Endothelial cell of hepatic sinusoid (primary cell): ENCODE results near the gene CXorf51B.
"Not testable (repeated sequence)": the region's sequence is repeated elsewhere in the genome, so short reads cannot be mapped to it uniquely, and the experiment has no call there.

Source experiments
- in situ Hi-C: cut with HindIII; loops from 2 replicates; pipeline ENCODE4 v1.10.0; 2017; ENCODE audit warnings: low sequenced_read_pairs

Gene CXorf51B

DNA sequence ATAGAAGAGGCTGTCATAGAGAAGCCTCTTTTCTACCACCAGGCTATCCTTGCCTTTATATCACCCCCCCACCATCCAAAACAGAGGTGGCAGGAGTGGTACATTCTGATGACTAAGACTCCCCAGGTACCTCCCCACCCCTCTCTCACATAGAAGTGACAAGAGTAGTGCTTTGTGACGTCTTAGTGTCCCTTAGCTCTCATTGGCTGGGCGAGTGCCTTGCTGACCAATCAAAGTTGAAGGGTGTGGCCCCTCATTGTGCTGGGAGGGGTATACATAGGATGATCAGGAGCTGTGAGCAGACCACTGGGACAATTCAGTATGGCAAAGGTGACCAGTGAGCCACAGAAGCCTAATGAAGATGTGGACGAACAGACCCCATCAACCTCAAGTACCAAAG, at the start of gene CXorf51B:
TSS of gene CXorf51B (plus strand) at position 301 of the 400 bp plus-strand sequence. CDS start at position 322, 21 bp downstream.
- in situ Hi-C loops: not testable (repeated sequence)

DNA sequence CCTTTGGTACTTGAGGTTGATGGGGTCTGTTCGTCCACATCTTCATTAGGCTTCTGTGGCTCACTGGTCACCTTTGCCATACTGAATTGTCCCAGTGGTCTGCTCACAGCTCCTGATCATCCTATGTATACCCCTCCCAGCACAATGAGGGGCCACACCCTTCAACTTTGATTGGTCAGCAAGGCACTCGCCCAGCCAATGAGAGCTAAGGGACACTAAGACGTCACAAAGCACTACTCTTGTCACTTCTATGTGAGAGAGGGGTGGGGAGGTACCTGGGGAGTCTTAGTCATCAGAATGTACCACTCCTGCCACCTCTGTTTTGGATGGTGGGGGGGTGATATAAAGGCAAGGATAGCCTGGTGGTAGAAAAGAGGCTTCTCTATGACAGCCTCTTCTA, 5.1 kb downstream of the CXorf51B start, which contains the start of gene CXorf51A:
TSS of gene CXorf51A (minus strand) at position 101 of the 400 bp plus-strand sequence. CDS start at position 80, 21 bp downstream.
- in situ Hi-C loops: not testable (repeated sequence)

DNA sequence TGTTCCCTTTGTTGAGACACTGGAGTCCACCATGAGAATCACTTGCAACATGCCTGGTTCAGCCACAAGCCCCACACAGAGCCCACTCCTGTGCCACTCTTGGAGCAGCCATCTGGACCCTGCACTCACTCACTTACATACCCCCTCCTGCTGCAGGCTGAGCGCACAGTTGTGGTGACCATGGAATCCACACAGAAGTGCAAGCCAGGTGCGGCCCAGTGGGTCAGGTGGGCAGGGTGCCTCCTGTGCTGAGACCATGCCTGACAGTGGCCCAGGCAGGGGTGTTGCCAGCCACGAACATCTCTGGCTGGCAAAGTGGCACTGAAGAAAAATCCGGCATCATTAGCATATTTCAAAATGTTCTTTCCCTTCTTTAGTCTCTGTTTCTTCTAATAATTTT, 22.4 kb downstream of the CXorf51B start:
- in situ Hi-C loops: no loop called here

DNA sequence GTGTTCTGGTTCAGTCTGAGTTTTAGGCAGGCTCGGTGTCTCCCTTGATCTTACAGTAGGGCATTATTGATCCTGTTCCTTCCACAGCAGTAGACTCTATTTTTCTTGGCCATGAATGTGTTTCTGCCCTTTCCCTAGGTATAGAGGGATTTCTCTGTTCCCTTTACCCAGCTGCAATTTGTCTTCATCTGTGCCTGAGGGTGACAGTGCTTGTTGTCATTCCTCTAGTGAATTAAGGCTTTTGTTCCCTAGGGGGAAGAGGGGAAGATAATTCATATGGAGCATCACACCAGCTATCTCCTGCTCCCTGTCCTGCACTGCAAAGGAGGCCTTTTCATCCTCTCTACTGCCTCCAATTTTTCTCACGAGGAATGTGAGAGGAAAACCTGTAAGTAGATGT, 44.7 kb downstream of the CXorf51B start:
- in situ Hi-C loops: no loop called here
